AG09319 (cell line): Measurements from ENCODE around the gene ZNF778.

Experiments
- DNase-seq: peaks from one replicate; pipeline ENCODE4 v3.0.0-alpha.2; 2010; ENCODE audit warnings: low read depth; ENCODE audit errors: extremely low read depth
- TF ChIP-seq, protein P1 (sequence below): IDR thresholded peaks from 2 replicates; pipeline ENCODE4 v1.5.1; 2011; ENCODE audit warnings: low read depth, mild to moderate bottlenecking, inconsistent platforms, low read length, moderate library complexity

ZNF778 gene

DNA sequence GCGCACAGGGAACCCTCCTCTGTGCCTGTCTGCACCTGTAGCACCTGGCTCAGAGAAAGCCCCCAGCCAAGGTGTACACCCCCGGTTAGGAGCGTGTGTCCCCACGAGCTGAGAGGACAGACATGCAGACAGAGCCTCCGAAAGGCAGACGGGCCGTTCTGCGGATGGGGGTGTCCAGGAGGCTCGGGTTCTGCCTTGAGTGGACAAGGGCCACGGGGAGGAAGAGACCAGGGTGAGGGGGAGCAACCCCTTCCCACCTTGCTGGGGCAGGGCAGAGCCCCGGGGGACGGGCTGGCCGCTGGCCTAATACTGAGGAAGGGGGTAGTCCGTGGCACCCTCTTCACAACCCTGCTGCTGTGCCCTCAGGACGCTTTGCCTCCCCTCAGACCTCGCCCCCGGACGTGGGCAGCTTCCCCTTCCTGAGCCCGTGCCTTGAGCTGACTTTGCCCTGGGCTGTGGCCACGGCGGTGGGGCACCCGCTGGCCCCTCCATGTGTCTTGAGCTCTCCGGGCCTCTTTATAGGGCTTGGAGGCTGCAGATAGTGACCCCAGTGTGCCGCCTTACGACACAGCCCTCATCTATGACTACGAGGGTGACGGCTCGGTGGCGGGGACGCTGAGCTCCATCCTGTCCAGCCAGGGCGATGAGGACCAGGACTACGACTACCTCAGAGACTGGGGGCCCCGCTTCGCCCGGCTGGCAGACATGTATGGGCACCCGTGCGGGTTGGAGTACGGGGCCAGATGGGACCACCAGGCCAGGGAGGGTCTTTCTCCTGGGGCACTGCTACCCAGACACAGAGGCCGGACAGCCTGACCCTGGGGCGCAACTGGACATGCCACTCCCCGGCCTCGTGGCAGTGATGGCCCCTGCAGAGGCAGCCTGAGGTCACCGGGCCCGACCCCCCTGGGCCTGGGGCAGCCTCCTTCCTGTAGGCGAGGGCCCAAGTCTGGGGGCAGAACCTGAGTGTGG lies 22.9 kb upstream of the ZNF778 start:
- DNase-seq = no peak
- TF ChIP-seq, protein P1, sequence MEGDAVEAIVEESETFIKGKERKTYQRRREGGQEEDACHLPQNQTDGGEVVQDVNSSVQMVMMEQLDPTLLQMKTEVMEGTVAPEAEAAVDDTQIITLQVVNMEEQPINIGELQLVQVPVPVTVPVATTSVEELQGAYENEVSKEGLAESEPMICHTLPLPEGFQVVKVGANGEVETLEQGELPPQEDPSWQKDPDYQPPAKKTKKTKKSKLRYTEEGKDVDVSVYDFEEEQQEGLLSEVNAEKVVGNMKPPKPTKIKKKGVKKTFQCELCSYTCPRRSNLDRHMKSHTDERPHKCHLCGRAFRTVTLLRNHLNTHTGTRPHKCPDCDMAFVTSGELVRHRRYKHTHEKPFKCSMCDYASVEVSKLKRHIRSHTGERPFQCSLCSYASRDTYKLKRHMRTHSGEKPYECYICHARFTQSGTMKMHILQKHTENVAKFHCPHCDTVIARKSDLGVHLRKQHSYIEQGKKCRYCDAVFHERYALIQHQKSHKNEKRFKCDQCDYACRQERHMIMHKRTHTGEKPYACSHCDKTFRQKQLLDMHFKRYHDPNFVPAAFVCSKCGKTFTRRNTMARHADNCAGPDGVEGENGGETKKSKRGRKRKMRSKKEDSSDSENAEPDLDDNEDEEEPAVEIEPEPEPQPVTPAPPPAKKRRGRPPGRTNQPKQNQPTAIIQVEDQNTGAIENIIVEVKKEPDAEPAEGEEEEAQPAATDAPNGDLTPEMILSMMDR = no peak

DNA sequence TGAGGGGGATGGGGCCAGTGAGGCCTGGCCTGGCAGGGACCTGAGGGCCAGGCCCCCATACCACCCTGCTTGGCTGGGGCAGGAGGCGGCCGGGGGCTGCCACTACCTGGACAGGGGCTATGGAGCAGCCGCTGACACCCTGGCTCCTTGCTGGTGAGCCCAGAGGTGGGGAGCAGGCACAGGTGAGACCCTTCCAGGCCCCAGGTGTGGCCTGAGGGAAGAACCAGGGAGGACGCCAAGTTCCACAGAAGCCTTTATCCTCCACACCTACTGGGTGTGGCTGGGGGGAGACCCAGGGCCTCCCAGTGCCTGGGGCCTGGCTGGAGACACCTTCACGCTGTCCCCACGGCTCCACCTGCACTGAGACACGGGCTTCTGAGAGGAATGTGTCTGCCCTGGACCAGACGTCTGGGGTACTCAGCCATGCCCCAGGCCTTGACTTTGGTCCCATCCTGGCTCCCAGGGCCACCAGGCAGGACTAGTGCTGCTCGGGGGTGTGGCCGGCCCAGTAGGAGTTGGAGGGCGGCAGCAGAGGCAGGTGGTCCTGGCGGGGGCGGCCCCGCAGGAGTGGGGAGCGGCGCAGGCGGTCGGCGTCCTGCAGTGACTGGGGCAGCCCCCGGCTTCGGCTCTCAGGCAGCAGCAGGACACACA lies 21.9 kb upstream of the ZNF778 start:
- TF ChIP-seq, protein P1 = no peak

DNA sequence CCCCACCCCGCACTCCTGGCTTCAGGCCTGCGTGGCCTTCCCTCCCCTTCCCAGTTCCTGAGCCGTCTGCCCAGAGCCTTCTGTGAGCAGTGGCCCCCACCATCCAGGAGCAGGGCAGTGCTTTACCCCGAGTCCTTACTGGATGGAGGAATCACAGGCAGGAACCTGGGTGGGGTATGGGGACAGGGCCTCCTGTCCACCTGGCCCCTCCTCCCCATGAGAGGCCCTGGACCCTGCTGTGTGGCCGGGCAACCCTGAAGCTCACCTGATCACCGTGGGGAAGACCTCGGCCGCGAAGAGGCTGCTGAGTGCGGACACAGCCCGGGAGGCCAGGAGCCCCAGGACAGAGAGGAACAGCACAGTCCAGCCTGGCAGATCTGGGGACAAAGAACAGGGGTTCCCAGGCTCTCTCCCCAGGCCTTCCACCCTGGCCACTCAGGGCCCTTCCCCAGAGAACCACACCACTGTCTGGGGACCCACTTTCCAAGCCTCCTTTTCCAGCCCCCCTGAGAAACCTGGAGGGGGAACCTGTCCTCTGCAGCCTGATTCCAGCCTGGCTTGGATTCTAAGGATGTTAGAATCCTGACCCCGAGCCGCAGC lies 20.4 kb upstream of the ZNF778 start:
- TF ChIP-seq, protein P1 = no peak
- DNase-seq = no peak

More for the DNA sequence above, 21.9 kb upstream of the ZNF778 start:
- DNase-seq = no peak

DNA sequence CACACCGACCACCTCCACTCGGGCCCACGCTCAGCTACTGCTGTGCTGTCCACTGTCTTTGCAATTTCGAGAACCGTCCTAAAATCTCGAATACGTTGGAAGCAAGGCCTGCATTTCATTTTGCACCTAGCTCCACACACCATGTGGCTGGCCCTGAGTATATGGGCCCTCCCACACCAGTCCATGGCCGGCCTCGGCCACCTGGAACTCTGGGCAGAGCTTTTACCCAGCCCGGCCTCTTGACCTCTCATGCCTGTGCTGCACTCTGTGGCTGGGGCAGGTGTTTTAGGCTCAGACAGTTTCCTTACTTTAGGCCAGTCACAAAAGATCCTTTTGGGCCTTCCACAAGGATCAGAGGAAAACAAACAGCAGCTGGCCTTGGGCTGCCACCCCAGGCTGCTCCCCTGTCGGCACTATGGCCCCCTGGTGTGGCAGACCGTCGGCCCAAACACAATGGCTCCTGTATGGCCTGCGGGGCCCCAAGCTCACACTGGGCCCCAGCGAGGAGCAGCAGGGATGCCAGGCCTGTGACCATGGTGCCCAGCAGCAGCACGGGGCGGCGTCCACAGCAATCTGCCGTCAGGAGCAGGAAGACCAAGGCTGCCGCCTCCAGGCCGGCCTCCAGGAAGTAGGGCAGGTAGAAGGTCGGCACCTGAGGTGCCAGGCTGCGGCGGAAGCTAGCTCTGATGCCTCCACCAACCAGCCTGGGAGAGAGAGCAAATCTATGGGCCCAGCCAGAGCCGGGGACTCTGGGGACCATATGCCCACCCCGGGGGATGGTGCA lies 19.7 kb upstream of the ZNF778 start:
- TF ChIP-seq, protein P1 = no peak
- no peak for DNase-seq

DNA sequence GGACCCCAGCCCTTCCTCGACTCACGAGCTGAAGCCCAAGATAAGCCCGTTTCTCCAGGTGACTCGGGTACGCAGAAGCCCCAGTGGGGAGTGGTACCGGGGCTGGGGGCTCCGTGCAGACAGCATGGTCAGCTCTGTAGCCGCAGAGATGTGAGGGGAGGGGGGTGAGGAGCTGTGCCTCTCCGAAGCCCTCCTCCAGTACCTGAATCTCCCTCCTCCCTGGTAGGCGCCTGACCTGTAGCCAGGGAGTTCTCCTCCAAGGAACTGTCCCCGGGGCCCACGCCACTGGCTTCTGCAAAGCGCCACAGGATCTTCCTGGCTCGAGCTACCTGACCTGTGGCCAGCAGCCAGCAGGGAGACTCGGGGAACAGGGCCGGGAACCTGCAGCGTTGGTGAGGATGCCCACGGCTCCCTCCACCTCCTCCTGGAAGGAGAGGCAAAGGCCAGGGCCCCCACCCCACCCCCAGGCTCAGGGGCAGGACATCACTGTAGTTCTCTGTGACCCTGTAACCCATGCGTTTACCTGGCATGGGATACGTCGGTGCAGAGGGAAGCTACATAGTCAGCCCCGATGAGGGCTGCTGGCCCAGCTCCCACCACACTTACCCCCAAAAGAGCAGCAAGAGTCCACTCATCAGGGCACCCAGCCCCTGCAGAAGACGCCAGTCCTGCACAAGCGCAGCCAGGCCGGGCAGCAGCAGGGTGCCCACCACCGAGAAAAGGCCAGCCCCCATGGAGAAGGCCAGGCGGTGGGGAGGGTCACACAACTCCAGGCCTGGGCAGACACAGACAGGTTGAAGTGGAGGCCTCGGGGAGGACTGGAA lies 18.9 kb upstream of the ZNF778 start:
- TF ChIP-seq, protein P1 = no peak
- DNase-seq = no peak
